BE2C (cell line): Measurements from ENCODE around the gene MYMK.

Experiments used
- DNase-seq: peaks from one replicate; pipeline ENCODE4 v3.0.0-alpha.2; 2020
- H3K27me3 ChIP-seq: fragments of 250-450 bp; sonication (Bioruptor Pico); 2 replicates; pipeline ENCODE4 v1.5.1; 2020; ENCODE audit warnings: mild to moderate bottlenecking
- H3K36me3 ChIP-seq: fragments of 250-450 bp; sonication (Bioruptor Pico); 2 replicates; pipeline ENCODE4 v1.5.1; 2020; ENCODE audit warnings: mild to moderate bottlenecking
- H3K4me1 ChIP-seq: fragments of 250-450 bp; sonication (Bioruptor Pico); 2 replicates; pipeline ENCODE4 v1.5.1; 2020
- H3K4me3 ChIP-seq: 2 replicates; pipeline ENCODE4 v1.5.1; 2011; ENCODE audit warnings: low read depth, low read length
- H3K9me3 ChIP-seq: fragments of 250-450 bp; sonication (Bioruptor Pico); 2 replicates; pipeline ENCODE4 v1.5.1; 2020
- TF ChIP-seq, protein P1 (sequence below): IDR thresholded peaks from 2 replicates; pipeline ENCODE4 v1.5.1; 2012; ENCODE audit warnings: mild to moderate bottlenecking, low read depth, low read length

MYMK gene

DNA sequence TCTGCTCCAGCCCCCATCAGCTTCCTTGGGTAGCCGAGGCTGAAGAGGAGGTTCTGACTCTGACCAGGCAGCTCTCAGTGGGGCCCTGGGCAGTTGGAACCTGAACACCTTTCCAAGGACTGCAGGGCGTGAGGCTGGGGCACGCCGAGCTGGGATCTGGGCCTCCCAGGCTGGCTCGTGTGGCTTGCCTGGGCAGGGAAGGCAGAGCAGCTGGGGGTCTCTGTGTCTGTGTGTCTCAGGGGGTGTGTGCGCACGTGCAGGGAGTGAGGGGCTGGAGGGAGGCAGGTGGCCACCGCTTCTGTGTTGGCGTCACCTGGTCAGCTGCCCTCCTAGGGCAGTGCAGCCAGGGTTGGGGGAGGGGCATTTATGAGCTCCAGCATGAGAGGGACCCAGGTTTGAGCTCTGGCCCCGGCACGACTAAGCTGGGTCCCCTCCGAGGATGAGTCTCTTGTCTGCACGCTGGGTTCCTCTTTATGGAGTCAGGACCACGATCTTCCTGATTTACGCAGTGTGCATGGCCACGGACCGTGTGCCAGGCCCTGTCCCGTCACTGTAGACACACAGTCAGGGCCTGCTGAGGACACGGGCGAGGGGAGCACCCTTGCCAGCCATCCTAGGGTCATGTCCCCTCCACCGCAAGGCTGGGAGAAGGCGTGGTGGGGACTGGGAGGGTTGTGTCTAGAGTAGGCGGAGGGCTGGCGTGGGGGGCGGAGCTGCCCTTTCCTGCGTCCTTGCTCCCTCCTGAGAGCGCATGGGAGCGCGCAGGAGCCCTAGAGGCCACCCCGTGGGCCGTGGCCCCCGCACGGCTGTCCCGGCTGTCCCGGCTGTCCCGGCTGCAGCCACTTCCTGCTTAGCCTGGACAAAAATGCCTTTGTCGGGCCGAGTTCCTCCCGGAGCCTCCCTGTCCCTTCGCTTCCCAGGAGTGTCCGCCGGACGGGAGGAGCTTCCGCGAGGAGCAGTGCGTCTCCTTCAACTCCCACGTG is 14.4 kb upstream of the MYMK start:
- Histone ChIP-seq H3K27me3 (no peaks in the 10 kb centered on the region), H3K36me3 (no peaks in the 10 kb centered on the region; the same call in 1 of the 2 replicates), H3K4me3 (no peak overlapping the region), H3K4me1 (peaks cover 20% of the 10 kb centered on the region), H3K9me3 (no peaks in the 10 kb centered on the region)
- DNase-seq: no peak
- TF ChIP-seq, protein P1, sequence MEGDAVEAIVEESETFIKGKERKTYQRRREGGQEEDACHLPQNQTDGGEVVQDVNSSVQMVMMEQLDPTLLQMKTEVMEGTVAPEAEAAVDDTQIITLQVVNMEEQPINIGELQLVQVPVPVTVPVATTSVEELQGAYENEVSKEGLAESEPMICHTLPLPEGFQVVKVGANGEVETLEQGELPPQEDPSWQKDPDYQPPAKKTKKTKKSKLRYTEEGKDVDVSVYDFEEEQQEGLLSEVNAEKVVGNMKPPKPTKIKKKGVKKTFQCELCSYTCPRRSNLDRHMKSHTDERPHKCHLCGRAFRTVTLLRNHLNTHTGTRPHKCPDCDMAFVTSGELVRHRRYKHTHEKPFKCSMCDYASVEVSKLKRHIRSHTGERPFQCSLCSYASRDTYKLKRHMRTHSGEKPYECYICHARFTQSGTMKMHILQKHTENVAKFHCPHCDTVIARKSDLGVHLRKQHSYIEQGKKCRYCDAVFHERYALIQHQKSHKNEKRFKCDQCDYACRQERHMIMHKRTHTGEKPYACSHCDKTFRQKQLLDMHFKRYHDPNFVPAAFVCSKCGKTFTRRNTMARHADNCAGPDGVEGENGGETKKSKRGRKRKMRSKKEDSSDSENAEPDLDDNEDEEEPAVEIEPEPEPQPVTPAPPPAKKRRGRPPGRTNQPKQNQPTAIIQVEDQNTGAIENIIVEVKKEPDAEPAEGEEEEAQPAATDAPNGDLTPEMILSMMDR: no peak

DNA sequence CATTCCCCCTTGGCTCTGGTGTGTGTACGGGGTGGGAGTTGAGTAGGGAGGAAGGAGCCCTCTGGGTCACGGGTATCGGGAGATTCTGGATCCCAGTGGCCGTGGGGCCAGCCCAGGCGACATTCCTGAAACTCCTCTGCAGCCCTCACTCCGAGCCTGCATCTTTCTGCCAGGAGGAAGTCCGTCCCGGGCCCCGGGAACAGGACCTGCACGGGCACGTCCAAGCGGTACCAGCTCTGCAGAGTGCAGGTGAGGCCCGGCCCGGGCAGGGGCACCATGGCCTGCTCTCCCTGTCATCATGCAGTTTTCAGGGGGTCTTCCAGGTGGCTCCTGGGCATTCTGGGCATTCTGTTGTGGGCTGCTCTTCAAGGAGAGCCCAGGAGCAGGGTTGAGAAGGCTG is 13.4 kb upstream of the MYMK start:
- peaks cover 24% of the 10 kb centered on the region for H3K4me1 ChIP-seq

DNA sequence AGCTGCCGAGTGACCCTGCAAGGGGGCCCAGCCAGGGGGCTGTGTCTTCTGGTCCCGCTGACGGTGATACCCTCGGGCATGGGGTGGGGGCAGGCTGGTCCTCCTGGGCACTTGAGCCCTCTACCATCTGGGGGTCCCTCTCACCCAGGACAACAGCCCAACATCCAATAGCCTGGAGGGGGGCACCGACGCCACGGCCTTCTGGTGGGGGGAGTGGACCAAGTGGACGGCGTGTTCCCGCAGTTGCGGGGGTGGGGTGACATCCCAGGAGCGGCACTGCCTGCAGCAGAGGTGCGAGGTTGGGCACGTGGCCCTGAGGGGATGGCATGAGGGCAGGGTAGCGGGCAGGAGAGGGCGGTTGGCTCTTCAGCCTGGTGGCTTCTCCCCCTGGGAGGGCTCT is 12.5 kb upstream of the MYMK start:
- TF ChIP-seq, protein P1: no peak
- H3K27me3 ChIP-seq: no peaks in the 10 kb centered on the region
- no peak overlapping the region for H3K4me3 ChIP-seq
- no peaks in the 10 kb centered on the region for H3K9me3 ChIP-seq
- no peak for DNase-seq
- H3K4me1 ChIP-seq: peaks cover 31% of the 10 kb centered on the region
- no peaks in the 10 kb centered on the region; the same call in 1 of the 2 replicates for H3K36me3 ChIP-seq

More for the DNA sequence above, 13.4 kb upstream of the MYMK start:
- TF ChIP-seq, protein P1: no peak
- no peak for DNase-seq
- Histone ChIP-seq H3K9me3 (no peaks in the 10 kb centered on the region), H3K27me3 (no peaks in the 10 kb centered on the region), H3K4me3 (no peak overlapping the region), H3K36me3 (no peaks in the 10 kb centered on the region; the same call in 1 of the 2 replicates)

DNA sequence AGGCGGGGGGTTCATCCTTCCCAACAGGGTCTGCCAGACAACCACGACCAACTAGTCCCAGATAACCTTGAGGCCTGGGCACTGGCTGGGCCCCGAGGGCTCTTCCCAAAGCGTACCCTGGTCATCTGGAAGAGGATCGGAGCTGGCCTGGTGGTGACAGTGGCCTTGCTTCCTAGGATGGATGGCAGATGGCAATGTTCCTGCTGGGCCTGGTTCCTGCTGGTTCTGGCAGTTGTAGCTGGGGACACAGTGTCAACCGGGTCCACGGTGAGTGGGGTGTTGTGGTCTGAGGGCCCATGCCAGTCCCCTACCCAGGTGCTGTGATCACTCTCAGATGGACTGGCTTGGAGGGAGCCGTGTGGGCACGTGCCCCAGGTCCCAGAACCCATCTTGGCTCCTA is 11.8 kb upstream of the MYMK start:
- TF ChIP-seq, protein P1: no peak
- no peak for DNase-seq
- peaks cover 31% of the 10 kb centered on the region for H3K4me1 ChIP-seq
- H3K9me3 ChIP-seq: no peaks in the 10 kb centered on the region
- no peaks in the 10 kb centered on the region for H3K27me3 ChIP-seq
- no peak overlapping the region for H3K4me3 ChIP-seq
- H3K36me3 ChIP-seq: no peaks in the 10 kb centered on the region; the same call in 1 of the 2 replicates

DNA sequence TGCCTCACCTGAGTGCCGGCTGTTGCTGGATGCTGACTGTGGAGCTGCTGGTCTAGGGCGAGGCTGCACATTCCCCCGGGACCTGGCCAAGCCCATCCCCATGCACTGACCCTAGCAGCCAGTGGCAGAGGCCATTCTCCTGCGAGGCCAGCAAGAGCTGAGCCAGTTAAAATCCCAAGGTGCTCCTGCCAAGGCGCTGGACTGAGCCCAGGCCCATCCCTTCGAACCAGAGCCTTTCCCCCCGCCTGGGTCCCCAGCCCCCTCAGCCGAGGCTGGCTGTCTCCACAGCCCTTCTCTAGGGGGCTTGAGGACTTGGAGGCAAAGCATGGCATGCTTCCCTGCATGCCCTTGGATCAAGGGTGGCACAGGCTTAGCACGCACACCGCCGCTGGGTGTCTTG is 11.3 kb upstream of the MYMK start:
- no peak overlapping the region for H3K4me3 ChIP-seq

More for the DNA sequence above, 11.3 kb upstream of the MYMK start:
- no peaks in the 10 kb centered on the region for H3K9me3 ChIP-seq
- no peaks in the 10 kb centered on the region for H3K36me3 ChIP-seq
- H3K4me1 ChIP-seq: peaks cover 31% of the 10 kb centered on the region
- no peaks in the 10 kb centered on the region for H3K27me3 ChIP-seq
- TF ChIP-seq, protein P1: no peak
- no peak for DNase-seq
